GM12872 (cell line): Measurements from ENCODE around the gene TAMALIN.

Source experiments
- CTCF ChIP-seq: IDR thresholded peaks from 3 replicates; pipeline ENCODE4 v1.5.1; 2011; ENCODE audit warnings: low read depth, mild to moderate bottlenecking, low read length, moderate library complexity; ENCODE audit not compliant: insufficient read depth

Gene TAMALIN

GRCh38 chr12:52003591-52003990 lies 3.2 kb upstream of the TAMALIN start:
- TF ChIP-seq CTCF = no peak

DNA sequence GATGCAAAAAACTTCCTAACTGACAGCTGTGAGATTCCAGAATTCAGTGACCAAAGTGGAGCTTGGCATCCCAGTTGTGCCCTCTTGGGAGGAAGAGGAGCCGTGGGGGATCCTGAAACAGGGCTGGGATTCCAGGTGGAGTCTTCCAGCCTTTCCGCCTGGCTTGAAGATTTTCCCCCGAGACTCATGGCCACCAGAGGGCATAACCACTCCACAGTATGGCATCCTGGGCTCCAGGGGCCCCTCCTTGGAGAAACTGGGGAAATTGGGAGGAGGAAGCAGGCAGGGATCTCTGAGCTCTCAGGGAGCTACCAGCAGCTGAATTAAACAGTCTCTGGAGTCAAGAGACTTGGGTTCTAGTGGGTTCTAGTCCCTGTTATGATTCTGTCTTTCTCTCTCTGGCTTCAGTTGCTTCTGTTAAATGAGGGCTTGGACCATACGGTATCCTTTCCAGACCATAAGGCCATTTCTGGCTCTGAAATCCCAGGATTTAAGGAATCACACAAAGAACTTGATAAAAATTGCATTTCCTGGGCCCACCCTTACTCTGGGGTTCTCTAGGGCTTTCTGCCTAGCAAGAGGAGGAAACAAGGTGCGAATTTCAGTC lies 2.6 kb upstream of the TAMALIN start:
- TF ChIP-seq CTCF = peak; percentile 58

DNA sequence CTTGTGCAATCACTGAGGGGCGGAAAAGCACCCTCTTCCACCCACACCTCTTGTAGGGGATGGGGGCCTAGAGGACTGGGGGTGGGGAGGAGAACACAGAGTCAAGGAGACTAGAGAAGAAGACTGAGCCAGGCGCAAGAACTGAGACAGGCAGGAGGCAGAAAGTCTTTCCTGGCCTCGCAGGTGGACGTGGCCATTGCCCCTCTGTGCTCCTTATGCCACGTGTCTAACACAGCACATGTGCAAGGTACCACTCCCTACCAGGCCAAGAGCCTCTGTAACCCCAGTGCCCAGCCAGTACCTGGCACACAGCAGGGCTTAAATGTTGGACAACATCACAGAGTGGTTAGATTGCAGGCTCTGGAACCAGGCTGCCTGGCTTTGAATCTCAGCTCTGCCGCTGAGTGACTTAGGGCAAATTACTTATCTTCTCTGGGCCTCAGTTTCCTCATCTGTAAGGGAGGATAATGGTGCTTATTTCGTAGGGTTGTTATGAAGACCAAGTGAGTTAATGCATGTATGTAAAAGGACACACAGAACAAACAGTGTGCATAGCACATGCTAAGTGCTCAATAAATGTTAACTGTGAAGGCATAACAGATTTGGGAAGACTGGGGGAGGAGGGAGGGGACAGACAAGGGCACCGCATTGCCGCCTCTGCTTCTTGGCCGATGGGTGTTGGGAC lies 1.4 kb upstream of the TAMALIN start:
- no peak for TF ChIP-seq CTCF

DNA sequence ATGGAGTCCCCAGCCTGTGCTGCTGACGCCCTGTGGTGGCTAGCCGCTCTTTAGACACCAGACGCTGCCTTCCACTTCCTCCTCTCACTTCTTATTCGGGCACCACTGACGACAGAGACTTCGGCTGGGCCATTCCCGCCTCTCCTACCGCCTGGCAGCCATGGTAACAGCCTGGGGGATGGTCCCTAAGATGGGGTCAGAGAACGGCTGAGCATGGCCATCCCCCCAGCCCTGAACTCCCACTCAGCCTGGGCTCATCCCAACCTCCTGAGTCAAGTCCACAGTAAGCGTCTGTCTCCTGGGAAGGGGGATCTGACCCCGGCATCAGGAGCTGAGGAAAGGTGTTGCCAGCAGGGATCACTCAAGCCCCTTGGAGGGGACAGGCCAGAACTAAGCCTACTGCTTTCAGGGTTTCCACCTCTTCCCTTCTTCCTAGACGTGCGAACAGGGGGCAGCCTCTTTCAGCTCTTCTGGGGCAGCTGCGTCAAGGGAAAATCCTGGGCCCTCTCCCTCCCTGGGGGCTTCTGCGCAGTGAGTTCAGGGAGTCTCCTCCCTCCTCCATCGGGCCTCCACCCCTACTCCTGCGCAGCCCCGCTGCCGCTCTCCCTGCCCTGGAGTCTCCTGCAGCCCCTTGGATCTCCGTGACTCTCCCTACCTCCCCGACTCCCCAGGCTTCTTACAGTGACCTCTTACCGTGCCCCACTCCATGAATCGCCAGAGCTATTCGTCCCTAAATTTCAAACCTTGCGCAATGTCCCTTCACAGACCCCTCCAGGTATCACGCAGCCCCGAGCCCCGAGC lies 643 bp upstream of the TAMALIN start:
- 0 out of 3 replicates have a peak, but pooled peaks have one; percentile 17 for TF ChIP-seq CTCF

DNA sequence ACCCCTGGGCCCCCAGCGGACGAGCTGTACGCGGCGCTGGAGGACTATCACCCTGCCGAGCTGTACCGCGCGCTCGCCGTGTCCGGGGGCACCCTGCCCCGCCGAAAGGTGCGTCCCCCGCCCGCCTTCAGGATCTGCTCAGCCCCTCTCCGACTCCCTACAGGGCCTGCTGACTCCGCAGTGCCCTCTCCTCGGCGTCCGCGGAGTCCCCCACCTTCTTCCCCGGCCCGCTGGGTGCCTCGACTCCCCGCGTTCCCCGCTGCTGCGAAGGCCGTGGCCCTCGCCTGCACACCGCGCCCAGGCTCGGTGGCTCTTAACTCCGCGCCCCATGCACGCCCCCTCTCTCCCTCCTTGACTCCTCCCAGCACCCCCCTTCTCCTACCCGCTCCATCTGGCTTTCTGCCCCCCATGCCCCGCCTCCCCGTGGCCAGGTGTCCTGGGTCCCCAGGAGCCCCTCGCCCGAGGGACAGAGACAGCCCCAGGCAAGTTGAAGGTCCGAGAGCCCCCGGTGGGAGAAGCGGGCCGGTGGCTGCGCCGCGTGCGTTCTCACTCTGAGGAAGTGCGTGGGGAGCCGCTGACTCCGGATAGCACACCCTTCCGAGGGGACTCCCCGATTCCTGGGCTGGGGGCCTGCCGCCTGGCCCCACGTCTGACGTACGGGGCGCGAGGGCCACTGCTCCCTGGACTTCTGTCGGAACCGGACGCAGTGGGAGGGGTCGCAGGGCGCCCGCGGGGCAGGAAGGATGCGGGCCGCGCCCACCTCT lies 594 bp downstream of the TAMALIN start:
- no peak for TF ChIP-seq CTCF

DNA sequence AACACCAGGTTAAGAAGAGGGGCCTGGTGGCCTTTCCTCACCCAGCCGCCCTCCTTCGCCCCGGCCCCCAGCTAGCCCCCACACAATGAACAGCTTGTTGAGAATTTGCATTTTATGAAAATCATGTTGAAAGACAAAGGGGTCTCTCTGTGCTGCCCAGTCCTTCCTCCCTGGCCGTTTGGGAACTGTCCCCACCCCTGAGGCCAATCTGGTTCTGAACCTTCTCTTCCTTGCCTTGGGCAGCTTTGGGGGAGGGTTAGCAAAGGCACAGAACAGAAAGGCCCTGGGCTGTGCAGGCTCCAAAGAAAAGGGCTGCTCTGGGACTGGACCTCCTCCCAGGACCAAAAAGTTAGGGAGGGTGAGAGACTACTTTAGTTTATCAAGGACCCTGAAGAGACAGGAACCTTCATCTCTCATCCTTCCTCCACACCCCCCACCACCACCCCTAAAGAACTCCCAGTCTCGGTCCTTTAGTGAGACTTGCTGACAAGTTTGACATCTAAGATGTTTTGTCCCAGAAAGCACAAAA lies 1.3 kb downstream of the TAMALIN start:
- TF ChIP-seq CTCF = no peak

GRCh38 chr12:52009081-52009751 lies 2.5 kb downstream of the TAMALIN start:
- TF ChIP-seq CTCF = no peak
